ENCODE results near the gene COL25A1.

Gene COL25A1

GRCh38 chr4:109211671-109212070 is 90.8 kb downstream of the COL25A1 start:
- DNase-seq: no peak

- no peak for DNase-seq
Observed at GRCh38 chr4:109209647-109210046, 92.8 kb downstream of the COL25A1 start.

GRCh38 chr4:109207898-109208297 is 94.6 kb downstream of the COL25A1 start:
- DNase-seq: no peak

- peak; percentile 36 for DNase-seq
Observed at GRCh38 chr4:109207061-109207460, 95.4 kb downstream of the COL25A1 start.

- no peak for DNase-seq
Observed at GRCh38 chr4:109206620-109207019, 95.8 kb downstream of the COL25A1 start.

GRCh38 chr4:109205186-109205585 is 97.3 kb downstream of the COL25A1 start:
- DNase-seq: no peak

GRCh38 chr4:109199585-109199984 is 102.9 kb downstream of the COL25A1 start:
- no peak for DNase-seq

- DNase-seq: no peak
Observed at GRCh38 chr4:109195646-109196045, 106.8 kb downstream of the COL25A1 start.

- DNase-seq: no peak
Observed at GRCh38 chr4:109191216-109191615, 111.2 kb downstream of the COL25A1 start.

- DNase-seq: no peak
Observed at GRCh38 chr4:109186458-109186945, 116.0 kb downstream of the COL25A1 start.

- no peak for DNase-seq
Observed at GRCh38 chr4:109185951-109186350, 116.5 kb downstream of the COL25A1 start.

- no peak for DNase-seq
Observed at GRCh38 chr4:109185548-109185947, 116.9 kb downstream of the COL25A1 start.

- DNase-seq: no peak
Observed at GRCh38 chr4:109184491-109184961, 117.9 kb downstream of the COL25A1 start.

GRCh38 chr4:109183931-109184490 is 118.4 kb downstream of the COL25A1 start:
- DNase-seq: no peak

- no peak for DNase-seq
Observed at GRCh38 chr4:109182696-109183095, 119.8 kb downstream of the COL25A1 start.

- DNase-seq: no peak
Observed at GRCh38 chr4:109179061-109179460, 123.4 kb downstream of the COL25A1 start.

- DNase-seq: no peak
Observed at GRCh38 chr4:109177096-109177810, 125.2 kb downstream of the COL25A1 start.

GRCh38 chr4:109174224-109174953 is 128.1 kb downstream of the COL25A1 start:
- no peak for DNase-seq

- no peak for DNase-seq
Observed at GRCh38 chr4:109172301-109172700, 130.2 kb downstream of the COL25A1 start.

- no peak for DNase-seq
Observed at GRCh38 chr4:109171070-109171469, 131.4 kb downstream of the COL25A1 start.

GRCh38 chr4:109169170-109169569 is 133.3 kb downstream of the COL25A1 start:
- no peak for DNase-seq

GRCh38 chr4:109166586-109166985 is 135.9 kb downstream of the COL25A1 start:
- DNase-seq: no peak

- DNase-seq: no peak
Observed at GRCh38 chr4:109166126-109166525, 136.3 kb downstream of the COL25A1 start.

- no peak for DNase-seq
Observed at GRCh38 chr4:109164011-109164410, 138.4 kb downstream of the COL25A1 start.
